ENCODE measurements around the gene CENPA. TPM values are rescaled to one million over a fixed set of nuclear protein-coding genes. Genes with fewer than 3 reads are reported as not detected.

CENPA gene
- total RNA-seq, 5 donors from 2014 or later (not counting 1 experiment from before 2014, with no cell fraction given) = 0.30 to 1.9 (median 0.76) TPM

Other genes starting within 250 kb of the CENPA start
- not detected for gene CIB4, start 144.7 kb upstream of the CENPA start, total RNA-seq
- under 1 TPM in 3 of 5 donors, not detected in 2; 0.23 to 0.35 (median 0.26) TPM for gene KCNK3, start 93.3 kb upstream of the CENPA start, total RNA-seq
- gene SLC35F6, start 21.8 kb upstream of the CENPA start, total RNA-seq = 10 to 100 TPM; 17.6 to 20.0 (median 18.4) TPM
- gene DPYSL5, start 62.1 kb downstream of the CENPA start, total RNA-seq = not detected
- 1 to 10 TPM; 4.0 to 5.1 (median 4.7) TPM for gene MAPRE3, start 184.6 kb downstream of the CENPA start, total RNA-seq
- 10 to 100 TPM; 37.6 to 84.5 (median 71.6) TPM for gene TMEM214, start 246.9 kb downstream of the CENPA start, total RNA-seq